IMR-90 (cell line): Measurements from ENCODE around the gene RADIL. TPM values are rescaled to one million over a fixed set of nuclear protein-coding genes. Genes with fewer than 3 reads are reported as not detected.

Experiments used
- microRNA-seq, 2 experiments: library from miRNA; stranded (forward) in 1 of 2; unstranded in 1 of 2; fragments of 10-50 nt in 1 of 2; fragments of <30 nt in 1 of 2; gene quantifications in 1 of 2; microRNA quantifications in 1 of 2; one replicate each; pipeline versions ENCODE3 to v1.1.0; 2013 to 2020; ENCODE audit not compliant: insufficient read depth in 1 of 2, insufficient read length in 1 of 2, unreplicated experiment in 1 of 2
- polyA plus RNA-seq, 3 experiments: library from polyadenylated mRNA; depleted of rRNA; stranded (reverse); fragments of >200 nt; gene quantifications; 2 replicates each; pipeline ENCODE4 v1.2.3, GENCODE V29; 2012; ENCODE audit warnings: low replicate concordance in 1 of 3
- small RNA-seq, 5 experiments: library from RNA; depleted of rRNA; stranded (forward); fragments of <200 nt; gene quantifications; one replicate each; pipeline ENCODE3, GENCODE V24; 2012
- total RNA-seq: library from RNA; depleted of rRNA; stranded (reverse); fragments of >200 nt; gene quantifications from 2 replicates; pipeline ENCODE4 v1.2.3, GENCODE V29; 2012; rRNA removed

RADIL gene
- total and polyA plus RNA-seq, 2 of the 4 experiments (the other 2 are of a cell fraction) = 0.18 to 0.48 TPM

Small RNA genes within 50 kb of the gene (microRNA-seq; reads per million reads assigned to microRNA genes)
- 0 reads per million in 2 experiments for gene MIR4656 (ENCODE audit: insufficient read depth in 1 of 2, insufficient read length in 1 of 2, unreplicated experiment in 1 of 2)
- not detected for gene RF00019 (ENCODE audit: insufficient read depth, insufficient read length)

Small RNA genes within 50 kb of the gene (small RNA-seq; reads per million reads assigned to genes)
- 0 reads per million in 5 experiments for gene MIR4656
- 0 reads per million in 5 experiments for gene RF00019

Other genes starting within 250 kb of the RADIL start
- gene FOXK1, start 201.4 kb downstream of the RADIL start, total RNA-seq = 4.3 and 5.0 TPM in 2 replicates
- 8.8 TPM in 2 replicates for gene FOXK1, start 201.4 kb downstream of the RADIL start, polyA plus RNA-seq (2012; rRNA removed)
- gene AP5Z1, start 108.1 kb downstream of the RADIL start, total RNA-seq = 9.2 and 9.7 TPM in 2 replicates
- 38.7 and 46.1 TPM in 2 replicates for gene AP5Z1, start 108.1 kb downstream of the RADIL start, polyA plus RNA-seq (2012; rRNA removed)
- under 0.01 TPM in 2 replicates for gene PAPOLB, start 21.7 kb downstream of the RADIL start, total RNA-seq
- not detected in 2 replicates for gene PAPOLB, start 21.7 kb downstream of the RADIL start, polyA plus RNA-seq (2012; rRNA removed)
- not detected in 2 replicates for gene MMD2, start 75.5 kb upstream of the RADIL start, total RNA-seq
- gene MMD2, start 75.5 kb upstream of the RADIL start, polyA plus RNA-seq (2012; rRNA removed) = not detected in 2 replicates
- gene RBAK, start 162.1 kb upstream of the RADIL start, total RNA-seq = 8.1 and 9.4 TPM in 2 replicates
- 2.0 and 2.8 TPM in 2 replicates for gene RBAK, start 162.1 kb upstream of the RADIL start, polyA plus RNA-seq (2012; rRNA removed)